GM23338 (cell line): ENCODE results near the gene PSMD3.

Experiments
- CREB1 ChIP-seq: fragments of 250-450 bp; sonication (Bioruptor Pico); IDR thresholded peaks from 2 replicates; pipeline ENCODE4 v1.5.0; 2020; ENCODE audit warnings: low read depth, mild to moderate bottlenecking, moderate library complexity
- EZH2 ChIP-seq: fragments of 200-600 bp; sonication (generic); IDR thresholded peaks from one replicate; pipeline ENCODE4 v1.8.0; 2017; ENCODE audit warnings: antibody characterized with exemption, mild to moderate bottlenecking, low read depth; ENCODE audit not compliant: unreplicated experiment
- EZH2phosphoT487 ChIP-seq: fragments of 200-600 bp; sonication (generic); IDR thresholded peaks from one replicate; pipeline ENCODE4 v1.8.1; 2018; ENCODE audit warnings: antibody characterized with exemption; ENCODE audit not compliant: unreplicated experiment
- JUNB ChIP-seq: IDR thresholded peaks from one replicate; pipeline ENCODE4 v1.6.1; 2016; ENCODE audit warnings: antibody characterized with exemption; ENCODE audit not compliant: unreplicated experiment
- NANOG ChIP-seq: IDR thresholded peaks from 2 replicates; pipeline ENCODE4 v1.6.1; 2016; ENCODE audit warnings: antibody characterized with exemption, borderline replicate concordance
- POLR2AphosphoS5 ChIP-seq: IDR thresholded peaks from 2 replicates; pipeline ENCODE4 v1.6.1; 2016; ENCODE audit warnings: antibody characterized with exemption, low read depth
- STAT1 ChIP-seq: IDR thresholded peaks from one replicate; pipeline ENCODE4 v1.6.1; 2016; ENCODE audit warnings: antibody characterized with exemption; ENCODE audit not compliant: unreplicated experiment
- ZNF114 ChIP-seq: fragments of 250-450 bp; sonication (Bioruptor Pico); IDR thresholded peaks from 2 replicates; pipeline ENCODE4 v1.5.0; 2020; ENCODE audit warnings: mild to moderate bottlenecking, moderate library complexity
- ZNF331 ChIP-seq: fragments of 250-450 bp; sonication (Bioruptor Pico); IDR thresholded peaks from 2 replicates; pipeline ENCODE4 v1.5.0; 2020; ENCODE audit warnings: low read depth, mild to moderate bottlenecking, moderate library complexity
- TF ChIP-seq, protein P1 (sequence below), 2 experiments: fragments of 200-600 bp in 1 of 2; sonication (generic) in 1 of 2; conservative IDR thresholded peaks; 2 replicates each; pipeline versions ENCODE4 v1.5.1 to v1.6.1; 2016 to 2017; ENCODE audit warnings: antibody characterized with exemption in 2 of 2, low read depth in 2 of 2, mild to moderate bottlenecking in 2 of 2, moderate library complexity in 1 of 2
- TF ChIP-seq, protein P2 (sequence below): IDR thresholded peaks from one replicate; pipeline ENCODE4 v1.6.1; 2018; ENCODE audit warnings: antibody characterized with exemption; ENCODE audit not compliant: unreplicated experiment
- TF ChIP-seq, protein P3 (sequence below): IDR thresholded peaks from 2 replicates; pipeline ENCODE4 v1.6.1; 2016; ENCODE audit warnings: antibody characterized with exemption
- TF ChIP-seq, protein P4 (sequence below): fragments of 250-450 bp; sonication (Bioruptor Pico); IDR thresholded peaks from 2 replicates; pipeline ENCODE4 v1.5.0; 2020; ENCODE audit warnings: mild to moderate bottlenecking, moderate library complexity

DNA sequence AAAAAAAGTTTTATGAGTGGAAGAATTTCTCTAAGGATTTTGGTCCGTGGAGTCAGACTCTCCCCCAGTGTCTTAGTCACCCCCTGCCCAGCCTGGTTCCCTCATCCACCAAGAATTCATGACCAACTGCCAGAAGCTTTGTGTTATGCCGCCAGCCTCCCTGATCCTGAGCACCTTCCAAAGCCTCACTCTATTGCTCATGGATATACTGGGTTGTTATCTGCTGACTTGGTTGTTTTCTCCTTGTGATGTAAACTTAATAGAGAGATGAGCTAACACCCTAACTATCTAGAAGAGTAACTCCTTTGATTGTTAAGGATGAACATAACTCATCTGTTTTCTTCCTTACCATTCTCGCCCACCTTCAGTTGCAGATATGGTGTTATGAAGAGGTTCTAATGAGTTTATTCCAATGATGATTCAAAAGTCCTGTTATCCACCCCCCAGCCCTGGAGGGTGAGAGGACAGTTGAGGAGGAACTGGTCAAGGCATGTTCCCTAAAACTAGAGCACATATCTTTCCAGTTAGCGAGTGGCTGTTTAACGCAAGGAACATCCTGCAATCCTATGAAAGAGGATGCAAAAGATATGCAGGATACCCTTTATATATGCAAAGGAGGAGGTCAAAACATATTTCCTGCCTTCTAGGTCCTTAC lies 1.5 kb upstream of the PSMD3 start:
- no peak for TF ChIP-seq CREB1 (CRISPR knock-in tag)
- TF ChIP-seq, protein P1, sequence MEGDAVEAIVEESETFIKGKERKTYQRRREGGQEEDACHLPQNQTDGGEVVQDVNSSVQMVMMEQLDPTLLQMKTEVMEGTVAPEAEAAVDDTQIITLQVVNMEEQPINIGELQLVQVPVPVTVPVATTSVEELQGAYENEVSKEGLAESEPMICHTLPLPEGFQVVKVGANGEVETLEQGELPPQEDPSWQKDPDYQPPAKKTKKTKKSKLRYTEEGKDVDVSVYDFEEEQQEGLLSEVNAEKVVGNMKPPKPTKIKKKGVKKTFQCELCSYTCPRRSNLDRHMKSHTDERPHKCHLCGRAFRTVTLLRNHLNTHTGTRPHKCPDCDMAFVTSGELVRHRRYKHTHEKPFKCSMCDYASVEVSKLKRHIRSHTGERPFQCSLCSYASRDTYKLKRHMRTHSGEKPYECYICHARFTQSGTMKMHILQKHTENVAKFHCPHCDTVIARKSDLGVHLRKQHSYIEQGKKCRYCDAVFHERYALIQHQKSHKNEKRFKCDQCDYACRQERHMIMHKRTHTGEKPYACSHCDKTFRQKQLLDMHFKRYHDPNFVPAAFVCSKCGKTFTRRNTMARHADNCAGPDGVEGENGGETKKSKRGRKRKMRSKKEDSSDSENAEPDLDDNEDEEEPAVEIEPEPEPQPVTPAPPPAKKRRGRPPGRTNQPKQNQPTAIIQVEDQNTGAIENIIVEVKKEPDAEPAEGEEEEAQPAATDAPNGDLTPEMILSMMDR (conservative IDR thresholded peaks at IDR 0.05; ENCODE audit: low read depth in 2 of 2): no peak
- TF ChIP-seq EZH2phosphoT487: no peak
- TF ChIP-seq STAT1: no peak
- no peak for TF ChIP-seq POLR2AphosphoS5
- TF ChIP-seq, protein P2, sequence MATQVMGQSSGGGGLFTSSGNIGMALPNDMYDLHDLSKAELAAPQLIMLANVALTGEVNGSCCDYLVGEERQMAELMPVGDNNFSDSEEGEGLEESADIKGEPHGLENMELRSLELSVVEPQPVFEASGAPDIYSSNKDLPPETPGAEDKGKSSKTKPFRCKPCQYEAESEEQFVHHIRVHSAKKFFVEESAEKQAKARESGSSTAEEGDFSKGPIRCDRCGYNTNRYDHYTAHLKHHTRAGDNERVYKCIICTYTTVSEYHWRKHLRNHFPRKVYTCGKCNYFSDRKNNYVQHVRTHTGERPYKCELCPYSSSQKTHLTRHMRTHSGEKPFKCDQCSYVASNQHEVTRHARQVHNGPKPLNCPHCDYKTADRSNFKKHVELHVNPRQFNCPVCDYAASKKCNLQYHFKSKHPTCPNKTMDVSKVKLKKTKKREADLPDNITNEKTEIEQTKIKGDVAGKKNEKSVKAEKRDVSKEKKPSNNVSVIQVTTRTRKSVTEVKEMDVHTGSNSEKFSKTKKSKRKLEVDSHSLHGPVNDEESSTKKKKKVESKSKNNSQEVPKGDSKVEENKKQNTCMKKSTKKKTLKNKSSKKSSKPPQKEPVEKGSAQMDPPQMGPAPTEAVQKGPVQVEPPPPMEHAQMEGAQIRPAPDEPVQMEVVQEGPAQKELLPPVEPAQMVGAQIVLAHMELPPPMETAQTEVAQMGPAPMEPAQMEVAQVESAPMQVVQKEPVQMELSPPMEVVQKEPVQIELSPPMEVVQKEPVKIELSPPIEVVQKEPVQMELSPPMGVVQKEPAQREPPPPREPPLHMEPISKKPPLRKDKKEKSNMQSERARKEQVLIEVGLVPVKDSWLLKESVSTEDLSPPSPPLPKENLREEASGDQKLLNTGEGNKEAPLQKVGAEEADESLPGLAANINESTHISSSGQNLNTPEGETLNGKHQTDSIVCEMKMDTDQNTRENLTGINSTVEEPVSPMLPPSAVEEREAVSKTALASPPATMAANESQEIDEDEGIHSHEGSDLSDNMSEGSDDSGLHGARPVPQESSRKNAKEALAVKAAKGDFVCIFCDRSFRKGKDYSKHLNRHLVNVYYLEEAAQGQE: no peak
- TF ChIP-seq EZH2: no peak
- TF ChIP-seq ZNF331 (CRISPR knock-in tag): no peak
- TF ChIP-seq, protein P3, sequence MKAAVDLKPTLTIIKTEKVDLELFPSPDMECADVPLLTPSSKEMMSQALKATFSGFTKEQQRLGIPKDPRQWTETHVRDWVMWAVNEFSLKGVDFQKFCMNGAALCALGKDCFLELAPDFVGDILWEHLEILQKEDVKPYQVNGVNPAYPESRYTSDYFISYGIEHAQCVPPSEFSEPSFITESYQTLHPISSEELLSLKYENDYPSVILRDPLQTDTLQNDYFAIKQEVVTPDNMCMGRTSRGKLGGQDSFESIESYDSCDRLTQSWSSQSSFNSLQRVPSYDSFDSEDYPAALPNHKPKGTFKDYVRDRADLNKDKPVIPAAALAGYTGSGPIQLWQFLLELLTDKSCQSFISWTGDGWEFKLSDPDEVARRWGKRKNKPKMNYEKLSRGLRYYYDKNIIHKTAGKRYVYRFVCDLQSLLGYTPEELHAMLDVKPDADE: no peak
- TF ChIP-seq ZNF114: no peak
- TF ChIP-seq JUNB: no peak
- no peak for TF ChIP-seq NANOG
- TF ChIP-seq, protein P4, sequence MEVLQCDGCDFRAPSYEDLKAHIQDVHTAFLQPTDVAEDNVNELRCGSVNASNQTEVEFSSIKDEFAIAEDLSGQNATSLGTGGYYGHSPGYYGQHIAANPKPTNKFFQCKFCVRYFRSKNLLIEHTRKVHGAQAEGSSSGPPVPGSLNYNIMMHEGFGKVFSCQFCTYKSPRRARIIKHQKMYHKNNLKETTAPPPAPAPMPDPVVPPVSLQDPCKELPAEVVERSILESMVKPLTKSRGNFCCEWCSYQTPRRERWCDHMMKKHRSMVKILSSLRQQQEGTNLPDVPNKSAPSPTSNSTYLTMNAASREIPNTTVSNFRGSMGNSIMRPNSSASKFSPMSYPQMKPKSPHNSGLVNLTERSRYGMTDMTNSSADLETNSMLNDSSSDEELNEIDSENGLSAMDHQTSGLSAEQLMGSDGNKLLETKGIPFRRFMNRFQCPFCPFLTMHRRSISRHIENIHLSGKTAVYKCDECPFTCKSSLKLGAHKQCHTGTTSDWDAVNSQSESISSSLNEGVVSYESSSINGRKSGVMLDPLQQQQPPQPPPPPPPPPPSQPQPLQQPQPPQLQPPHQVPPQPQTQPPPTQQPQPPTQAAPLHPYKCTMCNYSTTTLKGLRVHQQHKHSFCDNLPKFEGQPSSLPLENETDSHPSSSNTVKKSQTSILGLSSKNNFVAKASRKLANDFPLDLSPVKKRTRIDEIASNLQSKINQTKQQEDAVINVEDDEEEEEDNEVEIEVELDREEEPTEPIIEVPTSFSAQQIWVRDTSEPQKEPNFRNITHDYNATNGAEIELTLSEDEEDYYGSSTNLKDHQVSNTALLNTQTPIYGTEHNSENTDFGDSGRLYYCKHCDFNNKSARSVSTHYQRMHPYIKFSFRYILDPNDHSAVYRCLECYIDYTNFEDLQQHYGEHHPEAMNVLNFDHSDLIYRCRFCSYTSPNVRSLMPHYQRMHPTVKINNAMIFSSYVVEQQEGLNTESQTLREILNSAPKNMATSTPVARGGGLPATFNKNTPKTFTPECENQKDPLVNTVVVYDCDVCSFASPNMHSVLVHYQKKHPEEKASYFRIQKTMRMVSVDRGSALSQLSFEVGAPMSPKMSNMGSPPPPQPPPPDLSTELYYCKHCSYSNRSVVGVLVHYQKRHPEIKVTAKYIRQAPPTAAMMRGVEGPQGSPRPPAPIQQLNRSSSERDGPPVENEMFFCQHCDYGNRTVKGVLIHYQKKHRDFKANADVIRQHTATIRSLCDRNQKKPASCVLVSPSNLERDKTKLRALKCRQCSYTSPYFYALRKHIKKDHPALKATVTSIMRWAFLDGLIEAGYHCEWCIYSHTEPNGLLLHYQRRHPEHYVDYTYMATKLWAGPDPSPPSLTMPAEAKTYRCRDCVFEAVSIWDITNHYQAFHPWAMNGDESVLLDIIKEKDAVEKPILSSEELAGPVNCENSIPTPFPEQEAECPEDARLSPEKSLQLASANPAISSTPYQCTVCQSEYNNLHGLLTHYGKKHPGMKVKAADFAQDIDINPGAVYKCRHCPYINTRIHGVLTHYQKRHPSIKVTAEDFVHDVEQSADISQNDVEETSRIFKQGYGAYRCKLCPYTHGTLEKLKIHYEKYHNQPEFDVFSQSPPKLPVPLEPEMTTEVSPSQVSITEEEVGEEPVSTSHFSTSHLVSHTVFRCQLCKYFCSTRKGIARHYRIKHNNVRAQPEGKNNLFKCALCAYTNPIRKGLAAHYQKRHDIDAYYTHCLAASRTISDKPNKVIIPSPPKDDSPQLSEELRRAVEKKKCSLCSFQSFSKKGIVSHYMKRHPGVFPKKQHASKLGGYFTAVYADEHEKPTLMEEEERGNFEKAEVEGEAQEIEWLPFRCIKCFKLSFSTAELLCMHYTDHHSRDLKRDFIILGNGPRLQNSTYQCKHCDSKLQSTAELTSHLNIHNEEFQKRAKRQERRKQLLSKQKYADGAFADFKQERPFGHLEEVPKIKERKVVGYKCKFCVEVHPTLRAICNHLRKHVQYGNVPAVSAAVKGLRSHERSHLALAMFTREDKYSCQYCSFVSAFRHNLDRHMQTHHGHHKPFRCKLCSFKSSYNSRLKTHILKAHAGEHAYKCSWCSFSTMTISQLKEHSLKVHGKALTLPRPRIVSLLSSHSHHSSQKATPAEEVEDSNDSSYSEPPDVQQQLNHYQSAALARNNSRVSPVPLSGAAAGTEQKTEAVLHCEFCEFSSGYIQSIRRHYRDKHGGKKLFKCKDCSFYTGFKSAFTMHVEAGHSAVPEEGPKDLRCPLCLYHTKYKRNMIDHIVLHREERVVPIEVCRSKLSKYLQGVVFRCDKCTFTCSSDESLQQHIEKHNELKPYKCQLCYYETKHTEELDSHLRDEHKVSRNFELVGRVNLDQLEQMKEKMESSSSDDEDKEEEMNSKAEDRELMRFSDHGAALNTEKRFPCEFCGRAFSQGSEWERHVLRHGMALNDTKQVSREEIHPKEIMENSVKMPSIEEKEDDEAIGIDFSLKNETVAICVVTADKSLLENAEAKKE (CRISPR knock-in tag): no peak
